Neural cell (in vitro differentiated cells): ENCODE measurements around the gene MED14. TPM values are rescaled to one million over a fixed set of nuclear protein-coding genes. Genes with fewer than 3 reads are reported as not detected.

Experiments
- H2AFZ ChIP-seq: fragments of 200-600, 300-800 bp; sonication (generic), shearing (Covaris generic); 2 replicates; pipeline ENCODE4 v1.6.0; 2014; ENCODE audit warnings: low read depth, mild to moderate bottlenecking, antibody characterized with exemption, low read length, moderate library complexity
- H3F3A ChIP-seq: fragments of 200-600 bp; shearing (Covaris generic); 2 replicates; pipeline ENCODE4 v1.6.1; 2016; ENCODE audit warnings: mild to moderate bottlenecking, moderate library complexity, mixed read lengths, antibody characterized with exemption, low read length; ENCODE audit not compliant: insufficient read depth, poor library complexity, severe bottlenecking
- H3K27ac ChIP-seq: fragments of 200-600, 300-800 bp; sonication (generic), shearing (Covaris generic); 2 replicates; pipeline ENCODE4 v1.5.1; 2014; ENCODE audit warnings: mild to moderate bottlenecking, low read length, moderate library complexity
- H3K27me3 ChIP-seq: fragments of 300-800, 200-600 bp; sonication (generic), shearing (Covaris generic); 2 replicates; pipeline ENCODE4 v1.6.0; 2014; ENCODE audit warnings: mild to moderate bottlenecking, low read depth, low read length, moderate library complexity; ENCODE audit not compliant: insufficient read depth
- H3K36me3 ChIP-seq: fragments of 300-800, 200-600 bp; sonication (generic), shearing (Covaris generic); 2 replicates; pipeline ENCODE4 v1.5.1; 2014; ENCODE audit warnings: mild to moderate bottlenecking, antibody characterized with exemption, low read length, moderate library complexity; ENCODE audit not compliant: insufficient read depth
- H3K4me2 ChIP-seq: fragments of 300-800, 200-600 bp; sonication (generic), shearing (Covaris generic); 2 replicates; pipeline ENCODE4 v1.6.0; 2014; ENCODE audit warnings: mild to moderate bottlenecking, low read length
- H3K4me3 ChIP-seq: fragments of 300-800, 200-600 bp; sonication (generic), shearing (Covaris generic); 2 replicates; pipeline ENCODE4 v1.5.1; 2014; ENCODE audit warnings: mild to moderate bottlenecking, low read length, moderate library complexity
- H3K79me2 ChIP-seq: fragments of 200-600 bp; shearing (Covaris generic); replicated peaks from 2 replicates; pipeline ENCODE4 v1.6.0; 2014; ENCODE audit warnings: mild to moderate bottlenecking, low read length, moderate library complexity; ENCODE audit not compliant: insufficient read depth
- H3K9ac ChIP-seq: fragments of 300-800, 200-600 bp; sonication (generic), shearing (Covaris generic); 2 replicates; pipeline ENCODE4 v1.6.1; 2016; ENCODE audit warnings: mild to moderate bottlenecking, low read length, mixed read lengths
- H3K9me2 ChIP-seq: fragments of 200-600 bp; shearing (Covaris generic); 2 replicates; pipeline ENCODE4 v1.6.1; 2016; ENCODE audit warnings: mild to moderate bottlenecking, low read length, mixed read lengths; ENCODE audit not compliant: insufficient read depth
- H3K9me3 ChIP-seq: fragments of 200-600, 300-800 bp; sonication (generic), shearing (Covaris generic); 2 replicates; pipeline ENCODE4 v1.6.1; 2016; ENCODE audit warnings: mild to moderate bottlenecking, mixed run types, low read length, moderate library complexity, mixed read lengths
- H4K20me1 ChIP-seq: fragments of 200-600 bp; shearing (Covaris generic); 2 replicates; pipeline ENCODE4 v1.6.1; 2016; ENCODE audit warnings: mild to moderate bottlenecking, mixed run types; ENCODE audit not compliant: insufficient read depth
- CTCF ChIP-seq: fragments of 450-650 bp; IDR thresholded peaks from 2 replicates; pipeline ENCODE4 v1.5.1; 2014; ENCODE audit warnings: antibody characterized with exemption, mild to moderate bottlenecking, moderate library complexity; ENCODE audit not compliant: poor library complexity, severe bottlenecking
- EP300 ChIP-seq: fragments of 450-650 bp; conservative IDR thresholded peaks from 2 replicates; pipeline ENCODE4 v1.6.1; 2014; ENCODE audit warnings: antibody characterized with exemption, mild to moderate bottlenecking, moderate library complexity; ENCODE audit not compliant: poor library complexity, severe bottlenecking
- EZH2 ChIP-seq: fragments of 200-600, 300-800 bp; shearing (Covaris generic), sonication (generic); IDR thresholded peaks from 2 replicates; pipeline ENCODE4 v1.6.1; 2014; ENCODE audit warnings: antibody characterized with exemption, low read length, borderline replicate concordance, mild to moderate bottlenecking; ENCODE audit not compliant: insufficient read depth, poor library complexity, severe bottlenecking
- MXI1 ChIP-seq: fragments of 450-650 bp; conservative IDR thresholded peaks from 2 replicates; pipeline ENCODE4 v1.6.1; 2014; ENCODE audit warnings: antibody characterized with exemption, mild to moderate bottlenecking; ENCODE audit not compliant: poor library complexity, severe bottlenecking
- POLR2AphosphoS5 ChIP-seq: IDR thresholded peaks from 2 replicates; pipeline ENCODE4 v1.6.1; 2012
- RAD21 ChIP-seq: fragments of 450-650 bp; conservative IDR thresholded peaks from 2 replicates; pipeline ENCODE4 v1.6.1; 2014; ENCODE audit warnings: antibody characterized with exemption, mild to moderate bottlenecking, moderate library complexity
- REST ChIP-seq: IDR thresholded peaks from 2 replicates; pipeline ENCODE4 v1.6.1; 2012; ENCODE audit warnings: borderline replicate concordance
- SMC3 ChIP-seq: fragments of 450-650 bp; conservative IDR thresholded peaks from 2 replicates; pipeline ENCODE4 v1.6.1; 2014; ENCODE audit warnings: antibody characterized with exemption, mild to moderate bottlenecking, moderate library complexity; ENCODE audit not compliant: poor library complexity
- TAF1 ChIP-seq: IDR thresholded peaks from 2 replicates; pipeline ENCODE4 v1.6.1; 2012; ENCODE audit warnings: low read depth
- polyA plus RNA-seq: library from polyadenylated mRNA; depleted of rRNA; stranded (reverse); fragments of >200 nt; gene quantifications from 2 replicates; pipeline ENCODE4 v1.2.3, GENCODE V29; 2014

MED14 gene
- polyA plus RNA-seq, 1 donor from 2014 or later: 22.4 TPM

GRCh38 chrX:40612511-40612910 lies 122.8 kb downstream of the MED14 start:
- Histone ChIP-seq H3F3A (no peaks in the 10 kb centered on the region), H3K4me2 (no peak overlapping the region), H4K20me1 (no peaks in the 10 kb centered on the region), H2AFZ (no peak overlapping the region), H3K9me3 (no peaks in the 10 kb centered on the region), H3K27ac (no peak overlapping the region), H3K9me2 (no peaks in the 10 kb centered on the region), H3K4me3 (no peak overlapping the region), H3K36me3 (no peaks in the 10 kb centered on the region), H3K9ac (no peak overlapping the region), H3K27me3 (no peaks in the 10 kb centered on the region), H3K79me2 (no peaks in the 10 kb centered on the region)
- TF ChIP-seq CTCF: no peak
- no peak for TF ChIP-seq MXI1
- no peak for TF ChIP-seq SMC3
- TF ChIP-seq POLR2AphosphoS5: no peak
- TF ChIP-seq TAF1: no peak
- TF ChIP-seq REST: no peak
- no peak for TF ChIP-seq EZH2

- H3K27ac ChIP-seq: no peak overlapping the region
- no peaks in the 10 kb centered on the region for H3K9me3 ChIP-seq
- no peak for TF ChIP-seq MXI1
- no peak for TF ChIP-seq TAF1
- no peak for TF ChIP-seq EZH2
- TF ChIP-seq REST: no peak
- TF ChIP-seq CTCF: no peak
- TF ChIP-seq SMC3: no peak
- no peak for TF ChIP-seq EP300
- no peak for TF ChIP-seq RAD21
- TF ChIP-seq POLR2AphosphoS5: no peak
- no peaks in the 10 kb centered on the region for H3K27me3 ChIP-seq
- H3K4me3 ChIP-seq: no peak overlapping the region
- no peaks in the 10 kb centered on the region for H4K20me1 ChIP-seq
- H3K9ac ChIP-seq: no peak overlapping the region
- H3K4me2 ChIP-seq: no peak overlapping the region
- H3K36me3 ChIP-seq: no peaks in the 10 kb centered on the region
- H2AFZ ChIP-seq: no peak overlapping the region
- H3K9me2 ChIP-seq: no peaks in the 10 kb centered on the region
- H3K79me2 ChIP-seq: no peaks in the 10 kb centered on the region
- H3F3A ChIP-seq: no peaks in the 10 kb centered on the region
Measured at GRCh38 chrX:40607381-40607780, 128.0 kb downstream of the MED14 start.
